HL-60 (cell line): ENCODE results near the gene DAP.

Experiments
- CTCF ChIP-seq: IDR thresholded peaks from one replicate; pipeline ENCODE4 v1.5.1; 2011; ENCODE audit warnings: low read length, control low read depth, inconsistent platforms; ENCODE audit not compliant: insufficient read depth
- GABPA ChIP-seq: IDR thresholded peaks from 2 replicates; pipeline ENCODE4 v1.6.1; 2012; ENCODE audit warnings: low read depth
- POLR2AphosphoS5 ChIP-seq: IDR thresholded peaks from 2 replicates; pipeline ENCODE4 v1.6.1; 2012; ENCODE audit warnings: low read depth
- REST ChIP-seq: IDR thresholded peaks from 2 replicates; pipeline ENCODE4 v1.6.1; 2012; ENCODE audit warnings: low read depth; ENCODE audit not compliant: insufficient replicate concordance

- TF ChIP-seq CTCF: no peak
- no peak for TF ChIP-seq REST
- TF ChIP-seq POLR2AphosphoS5: no peak
- TF ChIP-seq GABPA: no peak
Measured at GRCh38 chr5:10792336-10792735, 31.3 kb upstream of the DAP start.
